Osteoblast (primary cell): ENCODE data around the gene PLA2R1. TPM values are rescaled to one million over a fixed set of nuclear protein-coding genes. Genes with fewer than 3 reads are reported as not detected.

Experiments
- DNase-seq: peaks from one replicate; pipeline ENCODE4 v3.0.0; 2011; ENCODE audit warnings: low spot score, mixed read lengths; ENCODE audit not compliant: insufficient read length; ENCODE audit errors: missing footprints
- H2AFZ ChIP-seq: 2 replicates; pipeline ENCODE4 v1.6.0; 2011; ENCODE audit warnings: mild to moderate bottlenecking, low read length
- H3K27ac ChIP-seq: 2 replicates; pipeline ENCODE4 v1.5.1; 2011; ENCODE audit warnings: mild to moderate bottlenecking, low read depth, low read length, moderate library complexity
- H3K27me3 ChIP-seq: 2 replicates; pipeline ENCODE4 v1.6.0; 2012; ENCODE audit warnings: mild to moderate bottlenecking, control low read depth, inconsistent platforms, low read length, moderate library complexity; ENCODE audit not compliant: insufficient read depth
- H3K36me3 ChIP-seq: 2 replicates; pipeline ENCODE4 v1.5.1; 2011; ENCODE audit warnings: mild to moderate bottlenecking, low read length, control low read depth, moderate library complexity; ENCODE audit not compliant: insufficient read depth
- H3K4me1 ChIP-seq: 2 replicates; pipeline ENCODE4 v1.5.1; 2011; ENCODE audit warnings: mild to moderate bottlenecking, low read length, control low read depth, moderate library complexity; ENCODE audit not compliant: insufficient read depth
- H3K4me2 ChIP-seq: 2 replicates; pipeline ENCODE4 v1.6.0; 2011; ENCODE audit warnings: mild to moderate bottlenecking, low read length; ENCODE audit not compliant: insufficient read depth
- H3K4me3 ChIP-seq: fragments of 200-600 bp; sonication (generic); 3 replicates; pipeline ENCODE4 v1.5.1; 2012; ENCODE audit warnings: mild to moderate bottlenecking, low read length, inconsistent platforms; ENCODE audit not compliant: insufficient read depth
- H3K79me2 ChIP-seq: 2 replicates; pipeline ENCODE4 v1.6.0; 2012; ENCODE audit warnings: mild to moderate bottlenecking, low read length, control low read depth, inconsistent platforms; ENCODE audit not compliant: insufficient read depth
- H3K9me3 ChIP-seq: 2 replicates; pipeline ENCODE4 v1.5.1; 2011; ENCODE audit warnings: low read depth, low read length, control low read depth
- H4K20me1 ChIP-seq: 2 replicates; pipeline ENCODE4 v1.6.0; 2012; ENCODE audit warnings: mild to moderate bottlenecking, low read length, control low read depth; ENCODE audit not compliant: insufficient read depth
- CTCF ChIP-seq: IDR thresholded peaks from 2 replicates; pipeline ENCODE4 v1.5.1; 2011; ENCODE audit warnings: mild to moderate bottlenecking, low read depth, low read length, moderate library complexity; ENCODE audit errors: extremely low read depth
- total RNA-seq: library from RNA; depleted of rRNA; stranded (reverse); fragments of >200 nt; gene quantifications from 2 replicates; pipeline ENCODE4 v1.2.3, GENCODE V29; 2012

The PLA2R1 gene
- total RNA-seq, 1 donor = 19.9 TPM

- H3K36me3 ChIP-seq = no peaks in the 10 kb centered on the region
- no peak overlapping the region for H2AFZ ChIP-seq
- peaks cover 13% of the 10 kb centered on the region for H3K4me1 ChIP-seq
- H3K27ac ChIP-seq = no peak overlapping the region
- H3K9me3 ChIP-seq = no peaks in the 10 kb centered on the region
- no peaks in the 10 kb centered on the region for H4K20me1 ChIP-seq
- H3K79me2 ChIP-seq = no peaks in the 10 kb centered on the region
- H3K4me2 ChIP-seq = peak overlapping the region; percentile 22
- H3K27me3 ChIP-seq = no peaks in the 10 kb centered on the region
- peak; percentile 43 for DNase-seq
- TF ChIP-seq CTCF = no peak
- H3K4me3 ChIP-seq = no peak overlapping the region
Observed at GRCh38 chr2:160028431-160029269, 33.8 kb downstream of the PLA2R1 start.

DNA sequence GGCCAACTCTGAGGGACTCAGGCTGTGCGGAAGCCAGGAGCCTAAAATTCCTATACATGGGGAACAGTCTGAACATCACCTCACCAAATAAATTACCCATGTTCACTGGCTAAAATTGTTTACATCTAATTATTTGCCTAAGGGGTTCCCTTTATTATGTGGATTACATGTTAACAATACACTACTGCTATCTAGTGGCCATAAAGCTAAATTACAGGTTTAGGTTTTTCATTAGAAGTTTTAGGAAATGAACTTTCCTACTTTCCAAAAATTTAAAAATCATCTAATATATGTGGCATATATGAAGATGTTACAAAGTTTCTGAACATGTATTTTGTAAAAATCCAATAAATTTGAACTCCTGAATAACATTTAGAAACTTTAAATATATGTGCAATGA lies 40.3 kb downstream of the PLA2R1 start:
- Histone ChIP-seq H3K4me2 (no peak overlapping the region), H3K27ac (no peak overlapping the region), H3K9me3 (peaks cover 2% of the 10 kb centered on the region), H2AFZ (no peak overlapping the region), H3K4me3 (no peak overlapping the region), H3K27me3 (no peaks in the 10 kb centered on the region), H3K36me3 (no peaks in the 10 kb centered on the region), H4K20me1 (no peaks in the 10 kb centered on the region), H3K4me1 (no peaks in the 10 kb centered on the region), H3K79me2 (no peaks in the 10 kb centered on the region)
- peak; percentile 74 for DNase-seq
- TF ChIP-seq CTCF = peak; percentile 25

DNA sequence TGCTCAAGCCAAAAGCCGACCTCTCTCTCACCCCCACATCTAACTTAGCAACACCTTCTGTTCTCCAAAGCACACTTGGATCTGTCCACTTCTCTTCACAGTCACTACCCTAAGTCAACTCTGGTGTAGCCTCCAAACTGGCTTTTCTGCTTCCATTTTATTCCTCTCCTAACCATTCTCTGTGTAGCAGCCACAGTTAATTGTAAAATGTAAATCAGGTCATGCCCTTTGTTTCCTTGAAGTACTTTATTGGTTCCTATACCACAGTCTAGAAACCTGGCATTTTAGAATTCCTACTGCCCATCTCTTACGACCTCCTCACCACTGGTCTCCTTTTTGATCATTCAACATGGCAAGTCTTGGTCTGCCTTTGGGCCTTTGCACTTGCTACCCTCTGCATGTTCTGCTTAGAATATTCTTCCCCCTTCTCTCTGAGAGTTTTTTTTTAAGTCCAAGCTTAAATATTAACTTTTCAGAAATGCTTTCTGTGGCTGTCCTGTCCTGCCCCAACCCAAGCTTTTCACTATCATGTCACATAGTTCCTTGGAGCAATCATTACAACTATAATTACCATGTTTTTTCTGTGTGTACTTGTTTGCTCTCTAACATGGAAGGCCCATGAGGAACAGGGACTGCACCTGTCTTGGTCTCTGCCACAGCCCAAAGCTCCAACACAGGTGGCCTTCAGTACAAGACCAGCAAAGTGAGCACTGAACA lies 42.9 kb downstream of the PLA2R1 start:
- no peak for DNase-seq
- no peak overlapping the region for H3K4me3 ChIP-seq
- H3K27ac ChIP-seq = no peak overlapping the region
- H3K79me2 ChIP-seq = no peaks in the 10 kb centered on the region
- no peak overlapping the region for H3K4me2 ChIP-seq
- H2AFZ ChIP-seq = no peak overlapping the region
- H3K36me3 ChIP-seq = no peaks in the 10 kb centered on the region
- H4K20me1 ChIP-seq = no peaks in the 10 kb centered on the region
- H3K9me3 ChIP-seq = peaks cover 2% of the 10 kb centered on the region
- no peaks in the 10 kb centered on the region for H3K27me3 ChIP-seq
- H3K4me1 ChIP-seq = no peaks in the 10 kb centered on the region
- no peak for TF ChIP-seq CTCF

DNA sequence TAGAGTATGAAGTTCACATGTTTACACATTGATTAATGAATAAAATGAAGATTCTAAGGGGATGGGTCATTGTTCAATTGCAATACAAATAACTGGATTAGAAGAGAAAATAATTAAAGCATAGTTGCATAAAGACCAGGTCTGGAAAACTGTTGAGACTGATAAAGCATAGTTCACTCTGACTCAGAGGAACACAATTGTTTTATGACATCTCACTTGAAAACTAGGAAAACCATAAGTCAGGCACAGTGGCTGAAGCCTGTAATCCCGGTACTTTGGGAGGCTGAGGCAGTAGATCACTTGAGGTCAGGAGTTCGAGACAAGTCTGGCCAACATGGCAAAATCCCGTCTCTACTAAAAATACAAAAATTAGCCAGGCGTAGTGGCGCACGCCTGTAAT lies 46.7 kb downstream of the PLA2R1 start:
- H4K20me1 ChIP-seq = no peaks in the 10 kb centered on the region
- H3K4me1 ChIP-seq = no peaks in the 10 kb centered on the region
- no peak overlapping the region for H2AFZ ChIP-seq
- no peak overlapping the region for H3K27ac ChIP-seq
- no peaks in the 10 kb centered on the region for H3K36me3 ChIP-seq
- no peak for DNase-seq
- no peaks in the 10 kb centered on the region for H3K79me2 ChIP-seq
- H3K4me3 ChIP-seq = no peak overlapping the region
- H3K9me3 ChIP-seq = no peaks in the 10 kb centered on the region
- no peak overlapping the region for H3K4me2 ChIP-seq
- H3K27me3 ChIP-seq = no peaks in the 10 kb centered on the region
- no peak for TF ChIP-seq CTCF
